Measurements from ENCODE around the gene DHRSX.

DHRSX gene

GRCh38 chrX:2193273-2193592, 307.5 kb downstream of the DHRSX start:
- DNase-seq (ENCODE audit: low spot score), result no peak

GRCh38 chrX:2192584-2193272, 308.0 kb downstream of the DHRSX start:
- DNase-seq (ENCODE audit: low spot score), result no peak

GRCh38 chrX:2188840-2189239, 311.9 kb downstream of the DHRSX start:
- DNase-seq (ENCODE audit: low spot score), result no peak

GRCh38 chrX:2188330-2188792, 312.4 kb downstream of the DHRSX start:
- no peak for DNase-seq (ENCODE audit: low spot score)

GRCh38 chrX:2187352-2188115, 313.2 kb downstream of the DHRSX start:
- no peak for DNase-seq (ENCODE audit: low spot score)

- DNase-seq (ENCODE audit: low spot score), result no peak
Observed at GRCh38 chrX:2185341-2186082, 315.3 kb downstream of the DHRSX start.

GRCh38 chrX:2184089-2184488, 316.7 kb downstream of the DHRSX start:
- DNase-seq (ENCODE audit: low spot score), result no peak

- DNase-seq (ENCODE audit: low spot score), result no peak
Observed at GRCh38 chrX:2183193-2183725, 317.5 kb downstream of the DHRSX start.

- DNase-seq (ENCODE audit: low spot score), result no peak
Observed at GRCh38 chrX:2177541-2177940, 323.2 kb downstream of the DHRSX start.

- no peak for DNase-seq (ENCODE audit: low spot score)
Observed at GRCh38 chrX:2176733-2177132, 324.0 kb downstream of the DHRSX start.

GRCh38 chrX:2176274-2176673, 324.5 kb downstream of the DHRSX start:
- no peak for DNase-seq (ENCODE audit: low spot score)

- no peak for DNase-seq (ENCODE audit: low spot score)
Observed at GRCh38 chrX:2172359-2172758, 328.4 kb downstream of the DHRSX start.
